A549 (cell line): ENCODE measurements around the gene PLCH1. TPM values are rescaled to one million over a fixed set of nuclear protein-coding genes. Genes with fewer than 3 reads are reported as not detected.

Experiments
- ATAC-seq, 2 experiments: fragments of 200-7000 bp in 1 of 2; fragments of >200 bp in 1 of 2; cut with Nextera tagmentation in 1 of 2; cut with Tn5 transposase in 1 of 2; 3 replicates each; pipeline versions ENCODE4 v1.8.0 to v1.9.1; 2018 to 2020; ENCODE audit warnings: mild to moderate bottlenecking in 1 of 2, moderate library complexity in 1 of 2
- CTCF ChIA-PET: fragments of 300-600 bp; sonication (Branson Sonifier 250); formaldehyde crosslinking; extraction: SDS; loops from one replicate; lab custom pipeline; 2021; ENCODE audit warnings: antibody characterized with exemption, inconsistent platforms; lab: Yijun Ruan, JAX
- POLR2A ChIA-PET: fragments of 350-600 bp; formaldehyde crosslinking; extraction: SDS; loops from one replicate; lab custom pipeline; 2021; ENCODE audit warnings: antibody characterized with exemption, inconsistent platforms; lab: Yijun Ruan, JAX
- DNase-seq, 2 experiments: peaks; one replicate each; pipeline versions ENCODE4 v3.0.0 to v3.0.0-alpha.2; 2011 to 2016; ENCODE audit warnings: low read depth in 1 of 2, low spot score in 1 of 2
- FAIRE-seq: peaks from 2 replicates; lab custom pipeline; 2011; peaks lifted over from hg19 to GRCh38; lab: Jason Lieb, UNC
- H3K27ac ChIP-seq, 2 experiments: fragments of >200 bp; sonication (Bioruptor Twin); formaldehyde crosslinking; 3 replicates each; pipeline ENCODE4 v1.5.1; 2016 to 2017
- H3K4me1 ChIP-seq: fragments of >200 bp; sonication (Bioruptor Twin); formaldehyde crosslinking; 3 replicates; pipeline ENCODE4 v1.6.1; 2016
- H3K4me2 ChIP-seq: fragments of >200 bp; sonication (Bioruptor Twin); formaldehyde crosslinking; 3 replicates; pipeline ENCODE4 v1.6.1; 2016
- H3K4me3 ChIP-seq: fragments of >200 bp; sonication (Bioruptor Twin); formaldehyde crosslinking; 3 replicates; pipeline ENCODE4 v1.5.1; 2016
- H3K9me3 ChIP-seq: fragments of >200 bp; sonication (Bioruptor Twin); formaldehyde crosslinking; 3 replicates; pipeline ENCODE4 v1.6.1; 2016
- MYC ChIP-seq: IDR thresholded peaks from 2 replicates; pipeline ENCODE4 v1.6.1; 2012; ENCODE audit warnings: mild to moderate bottlenecking, inconsistent platforms, low read length, improper control_type of control experiment, borderline replicate concordance
- RAD21 ChIP-seq, 2 experiments: fragments of >200 bp in 1 of 2; sonication (Bioruptor Twin) in 1 of 2; formaldehyde crosslinking in 1 of 2; IDR thresholded peaks in 1 of 2; conservative IDR thresholded peaks in 1 of 2; 2 replicates in 1 of 2; 3 replicates in 1 of 2; pipeline ENCODE4 v1.6.1; 2012 to 2018; ENCODE audit warnings: inconsistent platforms in 1 of 2
- SMC3 ChIP-seq: fragments of >200 bp; sonication (Bioruptor Twin); formaldehyde crosslinking; IDR thresholded peaks from 3 replicates; pipeline ENCODE4 v1.6.1; 2018; ENCODE audit warnings: inconsistent platforms
- TFCP2L1 ChIP-seq: fragments of 250-450 bp; sonication (Bioruptor Pico); IDR thresholded peaks from 2 replicates; pipeline ENCODE4 v1.5.0; 2021; ENCODE audit warnings: mild to moderate bottlenecking
- ZC3H11A ChIP-seq: fragments of 450-650 bp; IDR thresholded peaks from 2 replicates; pipeline ENCODE4 v1.6.1; 2014; ENCODE audit warnings: antibody characterized with exemption, mild to moderate bottlenecking
- WGBS: methylation state at CpG from one replicate; pipeline ENCODE4 v1.1.6; 2017; ENCODE audit errors: missing lambda C conversion rate; 5-methylcytosine and 5-hydroxymethylcytosine counted together
- polyA plus RNA-seq, 4 experiments: library from polyadenylated mRNA; depleted of rRNA in 3 of 4; stranded (reverse); fragments of >200 nt; fragmentation: RNase III in 1 of 4; extraction: RNeasy Plus Mini Kit Qiagen cat#74134 plus additional on column Dnase treatment in 1 of 4; gene quantifications; 2 replicates in 3 of 4; 3 replicates in 1 of 4; pipeline ENCODE4 v1.2.3, GENCODE V29; 2011 to 2017
- TF ChIP-seq, protein P1 (sequence below): fragments of 200-600 bp; sonication (generic); IDR thresholded peaks from 2 replicates; pipeline ENCODE4 v1.6.1; 2016; ENCODE audit warnings: antibody characterized with exemption, mild to moderate bottlenecking, moderate library complexity
- TF ChIP-seq, protein P2 (sequence below): fragments of >200 bp; sonication (Bioruptor Twin); formaldehyde crosslinking; IDR thresholded peaks from 3 replicates; pipeline ENCODE4 v1.5.1; 2016
- TF ChIP-seq, protein P3 (sequence below): fragments of 250-450 bp; sonication (Bioruptor Pico); IDR thresholded peaks from 2 replicates; pipeline ENCODE4 v1.5.0; 2020; ENCODE audit warnings: low read depth, mild to moderate bottlenecking, moderate library complexity
- TF ChIP-seq, protein P4 (sequence below): fragments of 450-650 bp; IDR thresholded peaks from 2 replicates; pipeline ENCODE4 v1.6.1; 2014; ENCODE audit warnings: antibody characterized with exemption
- TF ChIP-seq, protein P5 (sequence below): IDR thresholded peaks from 2 replicates; pipeline ENCODE4 v1.6.1; 2012; ENCODE audit warnings: low read depth, borderline replicate concordance

PLCH1 gene
- polyA plus RNA-seq, 2 of the 4 experiments (the other 2 are of a cell fraction) = 2.1 to 11.1 TPM

DNA sequence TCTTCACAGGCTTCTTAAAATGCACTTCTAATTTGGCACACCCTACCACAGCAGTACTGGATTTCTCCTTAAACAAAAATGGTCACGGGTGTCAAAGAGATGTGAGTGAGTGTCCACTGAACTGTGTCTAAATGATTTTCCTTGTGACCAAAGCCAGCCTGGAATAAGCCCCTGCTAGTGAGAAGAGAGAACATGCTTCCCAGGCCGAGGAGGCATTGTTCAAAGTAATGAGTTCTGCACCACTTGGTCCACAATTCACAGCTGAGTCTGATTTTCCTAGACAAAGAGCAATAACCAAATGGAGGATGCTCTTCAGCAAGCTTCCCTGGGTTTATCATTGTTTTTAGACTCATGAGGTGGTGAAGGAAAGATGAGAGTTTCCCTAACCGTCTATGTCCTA lies 3.8 kb downstream of the PLCH1 start:
- TF ChIP-seq SMC3 (no peak), TFCP2L1 (CRISPR knock-in tag) (no peak), ZC3H11A (no peak), MYC (no peak)
- TF ChIP-seq, protein P1, sequence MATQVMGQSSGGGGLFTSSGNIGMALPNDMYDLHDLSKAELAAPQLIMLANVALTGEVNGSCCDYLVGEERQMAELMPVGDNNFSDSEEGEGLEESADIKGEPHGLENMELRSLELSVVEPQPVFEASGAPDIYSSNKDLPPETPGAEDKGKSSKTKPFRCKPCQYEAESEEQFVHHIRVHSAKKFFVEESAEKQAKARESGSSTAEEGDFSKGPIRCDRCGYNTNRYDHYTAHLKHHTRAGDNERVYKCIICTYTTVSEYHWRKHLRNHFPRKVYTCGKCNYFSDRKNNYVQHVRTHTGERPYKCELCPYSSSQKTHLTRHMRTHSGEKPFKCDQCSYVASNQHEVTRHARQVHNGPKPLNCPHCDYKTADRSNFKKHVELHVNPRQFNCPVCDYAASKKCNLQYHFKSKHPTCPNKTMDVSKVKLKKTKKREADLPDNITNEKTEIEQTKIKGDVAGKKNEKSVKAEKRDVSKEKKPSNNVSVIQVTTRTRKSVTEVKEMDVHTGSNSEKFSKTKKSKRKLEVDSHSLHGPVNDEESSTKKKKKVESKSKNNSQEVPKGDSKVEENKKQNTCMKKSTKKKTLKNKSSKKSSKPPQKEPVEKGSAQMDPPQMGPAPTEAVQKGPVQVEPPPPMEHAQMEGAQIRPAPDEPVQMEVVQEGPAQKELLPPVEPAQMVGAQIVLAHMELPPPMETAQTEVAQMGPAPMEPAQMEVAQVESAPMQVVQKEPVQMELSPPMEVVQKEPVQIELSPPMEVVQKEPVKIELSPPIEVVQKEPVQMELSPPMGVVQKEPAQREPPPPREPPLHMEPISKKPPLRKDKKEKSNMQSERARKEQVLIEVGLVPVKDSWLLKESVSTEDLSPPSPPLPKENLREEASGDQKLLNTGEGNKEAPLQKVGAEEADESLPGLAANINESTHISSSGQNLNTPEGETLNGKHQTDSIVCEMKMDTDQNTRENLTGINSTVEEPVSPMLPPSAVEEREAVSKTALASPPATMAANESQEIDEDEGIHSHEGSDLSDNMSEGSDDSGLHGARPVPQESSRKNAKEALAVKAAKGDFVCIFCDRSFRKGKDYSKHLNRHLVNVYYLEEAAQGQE = no peak
- TF ChIP-seq, protein P2, sequence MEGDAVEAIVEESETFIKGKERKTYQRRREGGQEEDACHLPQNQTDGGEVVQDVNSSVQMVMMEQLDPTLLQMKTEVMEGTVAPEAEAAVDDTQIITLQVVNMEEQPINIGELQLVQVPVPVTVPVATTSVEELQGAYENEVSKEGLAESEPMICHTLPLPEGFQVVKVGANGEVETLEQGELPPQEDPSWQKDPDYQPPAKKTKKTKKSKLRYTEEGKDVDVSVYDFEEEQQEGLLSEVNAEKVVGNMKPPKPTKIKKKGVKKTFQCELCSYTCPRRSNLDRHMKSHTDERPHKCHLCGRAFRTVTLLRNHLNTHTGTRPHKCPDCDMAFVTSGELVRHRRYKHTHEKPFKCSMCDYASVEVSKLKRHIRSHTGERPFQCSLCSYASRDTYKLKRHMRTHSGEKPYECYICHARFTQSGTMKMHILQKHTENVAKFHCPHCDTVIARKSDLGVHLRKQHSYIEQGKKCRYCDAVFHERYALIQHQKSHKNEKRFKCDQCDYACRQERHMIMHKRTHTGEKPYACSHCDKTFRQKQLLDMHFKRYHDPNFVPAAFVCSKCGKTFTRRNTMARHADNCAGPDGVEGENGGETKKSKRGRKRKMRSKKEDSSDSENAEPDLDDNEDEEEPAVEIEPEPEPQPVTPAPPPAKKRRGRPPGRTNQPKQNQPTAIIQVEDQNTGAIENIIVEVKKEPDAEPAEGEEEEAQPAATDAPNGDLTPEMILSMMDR = no peak
- TF ChIP-seq, protein P3, sequence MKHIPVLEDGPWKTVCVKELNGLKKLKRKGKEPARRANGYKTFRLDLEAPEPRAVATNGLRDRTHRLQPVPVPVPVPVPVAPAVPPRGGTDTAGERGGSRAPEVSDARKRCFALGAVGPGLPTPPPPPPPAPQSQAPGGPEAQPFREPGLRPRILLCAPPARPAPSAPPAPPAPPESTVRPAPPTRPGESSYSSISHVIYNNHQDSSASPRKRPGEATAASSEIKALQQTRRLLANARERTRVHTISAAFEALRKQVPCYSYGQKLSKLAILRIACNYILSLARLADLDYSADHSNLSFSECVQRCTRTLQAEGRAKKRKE (CRISPR knock-in tag) = no peak
- TF ChIP-seq, protein P4, sequence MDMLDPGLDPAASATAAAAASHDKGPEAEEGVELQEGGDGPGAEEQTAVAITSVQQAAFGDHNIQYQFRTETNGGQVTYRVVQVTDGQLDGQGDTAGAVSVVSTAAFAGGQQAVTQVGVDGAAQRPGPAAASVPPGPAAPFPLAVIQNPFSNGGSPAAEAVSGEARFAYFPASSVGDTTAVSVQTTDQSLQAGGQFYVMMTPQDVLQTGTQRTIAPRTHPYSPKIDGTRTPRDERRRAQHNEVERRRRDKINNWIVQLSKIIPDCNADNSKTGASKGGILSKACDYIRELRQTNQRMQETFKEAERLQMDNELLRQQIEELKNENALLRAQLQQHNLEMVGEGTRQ = no peak
- TF ChIP-seq, protein P5, sequence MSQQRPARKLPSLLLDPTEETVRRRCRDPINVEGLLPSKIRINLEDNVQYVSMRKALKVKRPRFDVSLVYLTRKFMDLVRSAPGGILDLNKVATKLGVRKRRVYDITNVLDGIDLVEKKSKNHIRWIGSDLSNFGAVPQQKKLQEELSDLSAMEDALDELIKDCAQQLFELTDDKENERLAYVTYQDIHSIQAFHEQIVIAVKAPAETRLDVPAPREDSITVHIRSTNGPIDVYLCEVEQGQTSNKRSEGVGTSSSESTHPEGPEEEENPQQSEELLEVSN = no peak
- Histone ChIP-seq H3K9me3 (no peaks in the 10 kb centered on the region), H3K4me2 (no peak overlapping the region), H3K4me3 (no peak overlapping the region), H3K4me1 (peaks cover 32% of the 10 kb centered on the region), H3K27ac (no peak overlapping the region)
- no peak for ATAC-seq
- no peak for FAIRE-seq
- no peak for DNase-seq
- 81% methylated on average over 3 of the region's 3 CpGs for WGBS
- POLR2A ChIA-PET = no interaction called here
- CTCF ChIA-PET = interaction anchor here (1.0 kb wide), 1 partner anchor 359 kb away, joined by 3 read pairs; no protein-coding TSS in a partner anchor

DNA sequence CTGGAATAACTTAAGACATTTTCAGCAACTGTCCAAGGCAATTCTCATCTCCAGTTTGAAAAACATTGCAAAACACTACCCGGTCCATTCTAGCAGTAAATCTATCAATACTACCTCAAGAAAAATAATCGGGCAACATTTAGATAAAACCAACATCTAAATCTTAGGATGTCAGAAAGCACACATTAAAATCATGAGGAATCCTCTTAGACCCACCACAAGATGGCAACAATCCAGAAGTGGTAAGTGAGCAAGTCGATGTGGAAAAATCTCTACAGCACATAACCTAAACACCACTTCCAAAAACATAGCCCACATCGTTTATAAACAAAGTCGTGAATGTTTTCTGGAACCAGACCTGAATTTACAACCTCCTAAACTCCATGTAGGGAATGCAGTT lies 5.7 kb downstream of the PLCH1 start:
- FAIRE-seq = no peak
- 9% methylated on average over 5 of the region's 5 CpGs for WGBS

More for the DNA sequence above, 5.7 kb downstream of the PLCH1 start:
- DNase-seq (peak in 1 of 2 experiments; percentile 51), ATAC-seq (no peak)
- Histone ChIP-seq H3K4me1 (peaks cover 23% of the 10 kb centered on the region), H3K27ac (peak overlapping the region; percentile 75 to 81), H3K4me2 (peak overlapping the region; percentile 80), H3K4me3 (peak overlapping the region; percentile 51), H3K9me3 (no peaks in the 10 kb centered on the region)
- ChIA-PET POLR2A (interaction anchor here (1.3 kb wide), 1 partner anchor 66 kb away, joined by 7 read pairs; the partner anchor contains the start of gene C3orf33), CTCF (interaction anchor here (1.1 to 3.1 kb wide), 3 partner anchors 9 to 67 kb away, joined by 3 to 13 read pairs (median 3); partner anchors contain the start of gene C3orf33)
- TF ChIP-seq, protein P2 = peak; percentile 37
- TF ChIP-seq SMC3 = 0 out of 3 replicates have a peak, but pooled peaks have one; percentile 14
- TF ChIP-seq RAD21 (conservative IDR thresholded peaks at IDR 0.05 in 1 of 2, IDR thresholded peaks at IDR 0.05 in 1 of 2) = no peak
